Uterus (tissue), 2 donors: Measurements from ENCODE around the gene CPNE7.

Experiments
- POLR2A ChIP-seq, 2 donors: fragments of 450-650 bp; IDR thresholded peaks; one replicate each; pipeline ENCODE4 v1.6.1; 2016; ENCODE audit warnings: antibody characterized with exemption in 2 of 2, mild to moderate bottlenecking in 1 of 2, moderate library complexity in 1 of 2
- TF ChIP-seq, protein P1 (sequence below), 4 experiments: fragments of 200-600 bp in 2 of 4; fragments of 450-650 bp in 2 of 4; sonication (generic) in 2 of 4; IDR thresholded peaks; one replicate each; pipeline ENCODE4 v1.5.1; 2016 to 2019; ENCODE audit warnings: antibody characterized with exemption in 4 of 4, mild to moderate bottlenecking in 2 of 4, moderate library complexity in 1 of 4

DNA sequence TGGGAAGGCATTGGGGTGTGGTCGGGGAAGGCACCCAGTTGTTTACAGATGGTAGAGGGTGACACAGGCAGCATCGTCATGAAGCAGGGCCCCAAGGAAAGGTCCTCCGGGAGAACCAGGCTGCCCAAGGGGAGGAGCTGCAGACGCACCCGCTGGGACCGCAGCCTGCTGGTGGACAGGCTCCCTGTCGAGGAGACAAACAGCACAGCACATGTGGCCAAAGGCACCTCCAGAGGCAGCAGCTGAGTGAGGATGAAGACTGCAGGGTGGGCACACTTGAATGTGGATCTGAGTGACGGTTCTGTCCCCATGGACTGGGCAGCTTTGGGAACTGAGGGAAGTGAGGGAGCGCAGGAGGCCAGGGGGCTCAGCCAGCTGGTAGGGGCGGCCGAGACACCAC lies 69.6 kb downstream of the CPNE7 start:
- TF ChIP-seq, protein P1, sequence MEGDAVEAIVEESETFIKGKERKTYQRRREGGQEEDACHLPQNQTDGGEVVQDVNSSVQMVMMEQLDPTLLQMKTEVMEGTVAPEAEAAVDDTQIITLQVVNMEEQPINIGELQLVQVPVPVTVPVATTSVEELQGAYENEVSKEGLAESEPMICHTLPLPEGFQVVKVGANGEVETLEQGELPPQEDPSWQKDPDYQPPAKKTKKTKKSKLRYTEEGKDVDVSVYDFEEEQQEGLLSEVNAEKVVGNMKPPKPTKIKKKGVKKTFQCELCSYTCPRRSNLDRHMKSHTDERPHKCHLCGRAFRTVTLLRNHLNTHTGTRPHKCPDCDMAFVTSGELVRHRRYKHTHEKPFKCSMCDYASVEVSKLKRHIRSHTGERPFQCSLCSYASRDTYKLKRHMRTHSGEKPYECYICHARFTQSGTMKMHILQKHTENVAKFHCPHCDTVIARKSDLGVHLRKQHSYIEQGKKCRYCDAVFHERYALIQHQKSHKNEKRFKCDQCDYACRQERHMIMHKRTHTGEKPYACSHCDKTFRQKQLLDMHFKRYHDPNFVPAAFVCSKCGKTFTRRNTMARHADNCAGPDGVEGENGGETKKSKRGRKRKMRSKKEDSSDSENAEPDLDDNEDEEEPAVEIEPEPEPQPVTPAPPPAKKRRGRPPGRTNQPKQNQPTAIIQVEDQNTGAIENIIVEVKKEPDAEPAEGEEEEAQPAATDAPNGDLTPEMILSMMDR (IDR thresholded peaks at IDR 0.05), result no peak
- TF ChIP-seq POLR2A (IDR thresholded peaks at IDR 0.05), result no peak
